Progenitor cell of endocrine pancreas (in vitro differentiated cells): ENCODE results near the gene GLRB. TPM values are rescaled to one million over a fixed set of nuclear protein-coding genes. Genes with fewer than 3 reads are reported as not detected.

ENCODE experiments used
- DNase-seq: peaks from one replicate; pipeline ENCODE4 v3.0.0; 2021; ENCODE audit warnings: low spot score; ENCODE audit not compliant: unreplicated experiment
- H3K27ac Mint-ChIP-seq: 2 replicates; pipeline ENCODE4 v1.8.0; 2021; ENCODE audit warnings: mild to moderate bottlenecking, moderate library complexity, mixed read lengths
- H3K27me3 Mint-ChIP-seq: 2 replicates; pipeline ENCODE4 v1.8.0; 2021; ENCODE audit warnings: mixed read lengths
- H3K36me3 Mint-ChIP-seq: 2 replicates; pipeline ENCODE4 v1.8.0; 2022; ENCODE audit warnings: mixed read lengths; ENCODE audit not compliant: insufficient read depth
- H3K4me1 Mint-ChIP-seq: 2 replicates; pipeline ENCODE4 v1.8.0; 2021; ENCODE audit warnings: low read depth, mixed read lengths
- H3K4me3 Mint-ChIP-seq: 2 replicates; pipeline ENCODE4 v1.8.0; 2021; ENCODE audit warnings: low read depth, mild to moderate bottlenecking, moderate library complexity, mixed read lengths
- H3K9me3 Mint-ChIP-seq: 2 replicates; pipeline ENCODE4 v1.8.0; 2021; ENCODE audit warnings: low read depth, mixed read lengths
- total RNA-seq: library from RNA; stranded (reverse); gene quantifications from 2 replicates; pipeline ENCODE4 v1.2.1, GENCODE V29; 2021
- TF ChIP-seq, protein P1 (sequence below): fragments of 200-600 bp; sonication (generic); IDR thresholded peaks from one replicate; pipeline ENCODE4 v1.5.0; 2021; ENCODE audit warnings: antibody characterized with exemption, mild to moderate bottlenecking; ENCODE audit not compliant: unreplicated experiment

Gene GLRB
- total RNA-seq, 1 donor from 2014 or later = 9.3 TPM

DNA sequence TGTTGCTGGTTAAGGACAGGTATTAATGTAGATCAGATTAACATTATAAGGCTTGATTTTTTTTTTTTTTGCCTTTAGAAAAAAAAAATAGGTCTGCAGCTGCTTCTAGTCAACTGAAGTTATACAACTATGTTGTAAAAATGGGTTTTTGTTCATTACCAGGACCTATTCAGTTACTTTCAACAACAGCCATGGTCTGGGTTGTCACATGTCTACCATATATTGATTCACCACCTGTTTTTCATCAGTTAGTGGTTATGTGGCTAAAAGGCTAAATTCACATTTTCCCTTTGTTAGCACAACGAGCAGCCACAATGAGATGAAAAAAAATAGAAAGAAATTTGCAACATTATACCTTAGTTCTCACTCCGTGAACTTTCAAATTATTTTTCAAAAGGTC lies 45.5 kb downstream of the GLRB start:
- Mint-ChIP-seq H3K36me3 (peaks cover 2% of the 10 kb centered on the region), H3K4me1 (no peaks in the 10 kb centered on the region), H3K27ac (no peak overlapping the region), H3K4me3 (no peak overlapping the region), H3K9me3 (no peaks in the 10 kb centered on the region), H3K27me3 (no peaks in the 10 kb centered on the region)
- DNase-seq = no peak
- TF ChIP-seq, protein P1, sequence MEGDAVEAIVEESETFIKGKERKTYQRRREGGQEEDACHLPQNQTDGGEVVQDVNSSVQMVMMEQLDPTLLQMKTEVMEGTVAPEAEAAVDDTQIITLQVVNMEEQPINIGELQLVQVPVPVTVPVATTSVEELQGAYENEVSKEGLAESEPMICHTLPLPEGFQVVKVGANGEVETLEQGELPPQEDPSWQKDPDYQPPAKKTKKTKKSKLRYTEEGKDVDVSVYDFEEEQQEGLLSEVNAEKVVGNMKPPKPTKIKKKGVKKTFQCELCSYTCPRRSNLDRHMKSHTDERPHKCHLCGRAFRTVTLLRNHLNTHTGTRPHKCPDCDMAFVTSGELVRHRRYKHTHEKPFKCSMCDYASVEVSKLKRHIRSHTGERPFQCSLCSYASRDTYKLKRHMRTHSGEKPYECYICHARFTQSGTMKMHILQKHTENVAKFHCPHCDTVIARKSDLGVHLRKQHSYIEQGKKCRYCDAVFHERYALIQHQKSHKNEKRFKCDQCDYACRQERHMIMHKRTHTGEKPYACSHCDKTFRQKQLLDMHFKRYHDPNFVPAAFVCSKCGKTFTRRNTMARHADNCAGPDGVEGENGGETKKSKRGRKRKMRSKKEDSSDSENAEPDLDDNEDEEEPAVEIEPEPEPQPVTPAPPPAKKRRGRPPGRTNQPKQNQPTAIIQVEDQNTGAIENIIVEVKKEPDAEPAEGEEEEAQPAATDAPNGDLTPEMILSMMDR = no peak

DNA sequence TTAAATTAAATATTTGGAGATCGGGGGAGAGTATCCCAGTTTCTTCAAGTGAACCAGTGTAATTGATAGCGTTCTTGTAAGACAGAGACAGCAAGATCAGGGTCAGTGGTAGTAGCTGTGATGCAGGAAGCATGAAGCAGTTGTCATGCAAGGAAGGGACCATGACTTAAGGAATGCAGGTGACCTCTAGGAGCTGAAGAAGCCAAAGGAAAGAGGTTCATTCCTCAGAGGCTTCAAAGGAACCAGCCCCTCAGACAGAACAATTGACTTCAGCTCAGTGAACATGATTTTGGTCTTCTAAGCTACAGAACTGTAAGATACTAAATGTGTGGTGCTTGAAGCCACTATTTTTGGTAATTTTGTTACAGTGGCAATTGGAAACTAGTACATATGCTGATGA lies 51.6 kb downstream of the GLRB start:
- Mint-ChIP-seq H3K9me3 (no peaks in the 10 kb centered on the region), H3K4me1 (peaks cover 5% of the 10 kb centered on the region), H3K27ac (no peak overlapping the region), H3K36me3 (peaks cover 2% of the 10 kb centered on the region), H3K27me3 (no peaks in the 10 kb centered on the region), H3K4me3 (no peak overlapping the region)
- TF ChIP-seq, protein P1 = no peak
- DNase-seq = no peak

DNA sequence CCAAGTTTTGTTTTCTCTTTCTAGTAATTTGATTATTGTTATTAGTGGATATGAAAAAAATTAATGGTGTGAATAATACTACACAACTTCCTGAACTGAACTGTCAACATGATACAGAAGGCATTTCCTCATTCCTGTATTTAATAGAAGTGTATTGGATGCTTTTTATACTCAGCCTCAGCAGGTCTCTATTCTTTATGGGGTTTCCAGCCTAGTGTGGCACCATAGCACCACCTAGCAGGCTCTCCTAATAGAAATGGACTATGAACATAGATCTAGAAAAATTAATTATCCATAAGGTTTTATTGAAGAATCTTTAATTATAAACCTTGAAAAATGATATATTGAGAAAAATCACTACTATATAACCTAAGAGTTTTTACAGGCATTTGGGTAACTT lies 52.4 kb downstream of the GLRB start:
- H3K27ac Mint-ChIP-seq = no peak overlapping the region
- H3K4me3 Mint-ChIP-seq = no peak overlapping the region
- peaks cover 7% of the 10 kb centered on the region for H3K4me1 Mint-ChIP-seq
- DNase-seq = no peak
- H3K27me3 Mint-ChIP-seq = no peaks in the 10 kb centered on the region
- peaks cover 2% of the 10 kb centered on the region for H3K36me3 Mint-ChIP-seq
- TF ChIP-seq, protein P1 = peak; percentile 24
- H3K9me3 Mint-ChIP-seq = no peaks in the 10 kb centered on the region

DNA sequence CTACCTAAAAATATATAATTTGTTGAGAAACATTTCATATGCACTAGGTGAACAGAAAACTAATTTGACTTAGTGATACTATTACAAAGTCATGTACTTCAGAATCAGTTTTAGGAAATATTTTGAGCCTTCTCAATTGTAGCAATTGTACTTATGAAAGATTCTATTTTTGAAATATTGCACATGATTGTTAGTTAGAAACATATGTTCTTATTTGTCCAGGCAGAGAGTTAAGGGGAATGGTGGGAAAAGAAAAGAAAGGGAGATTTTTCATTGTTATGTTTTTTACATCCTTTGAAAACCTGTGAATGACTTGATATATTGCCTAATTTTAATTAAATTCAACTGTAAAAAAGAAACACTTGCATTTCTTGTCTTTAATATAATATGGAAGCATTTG lies 66.0 kb downstream of the GLRB start:
- Mint-ChIP-seq H3K4me3 (no peak overlapping the region), H3K27me3 (no peaks in the 10 kb centered on the region), H3K27ac (no peak overlapping the region), H3K36me3 (peaks cover 7% of the 10 kb centered on the region), H3K4me1 (no peaks in the 10 kb centered on the region), H3K9me3 (peaks cover 3% of the 10 kb centered on the region)
- TF ChIP-seq, protein P1 = no peak
- no peak for DNase-seq

DNA sequence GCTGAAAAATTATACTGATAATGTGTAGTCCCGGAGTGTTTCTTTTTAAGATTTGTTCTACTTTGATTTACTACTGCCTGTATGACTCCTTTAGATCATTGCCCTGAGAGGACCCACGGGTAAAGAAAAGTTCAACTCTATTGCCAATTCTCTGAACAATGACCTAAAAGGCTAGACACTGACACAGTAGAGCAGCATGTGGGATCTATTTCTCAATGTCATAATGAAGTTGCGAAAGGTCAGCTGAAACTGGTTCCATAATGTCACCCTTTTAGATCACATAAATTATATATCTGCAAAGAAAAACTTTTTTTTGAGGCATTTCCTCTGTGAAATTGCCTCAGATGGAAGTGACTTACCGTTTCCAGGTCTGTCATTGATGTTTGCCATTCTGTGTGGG lies 67.4 kb downstream of the GLRB start:
- Mint-ChIP-seq H3K4me3 (no peak overlapping the region), H3K4me1 (no peaks in the 10 kb centered on the region), H3K9me3 (peaks cover 3% of the 10 kb centered on the region), H3K36me3 (peaks cover 14% of the 10 kb centered on the region), H3K27me3 (no peaks in the 10 kb centered on the region), H3K27ac (no peak overlapping the region)
- TF ChIP-seq, protein P1 = no peak
- DNase-seq = no peak
